WTC11 (cell line): Measurements from ENCODE around the gene SYCN. TPM values are rescaled to one million over a fixed set of nuclear protein-coding genes. Genes with fewer than 3 reads are reported as not detected.

Experiments
- ATAC-seq: fragments of 200-7000 bp; cut with Tn5 transposase; 2 replicates; pipeline ENCODE4 v1.10.0; 2021; ENCODE audit warnings: mild to moderate bottlenecking, moderate library complexity
- CTCF ChIA-PET: fragments of 300-600 bp; sonication (Branson Sonifier 250); formaldehyde crosslinking; loops from one replicate; lab custom pipeline; 2021; ENCODE audit warnings: antibody characterized with exemption; lab: Charles Lee
- POLR2A ChIA-PET: fragments of 350-600 bp; sonication (Branson Sonifier 250); formaldehyde crosslinking; loops from one replicate; lab custom pipeline; 2021; ENCODE audit warnings: antibody characterized with exemption; lab: Charles Lee
- DNase-seq: peaks from one replicate; pipeline ENCODE4 v3.0.0; 2021; ENCODE audit warnings: low spot score
- H3K27ac Mint-ChIP-seq: 2 replicates; pipeline ENCODE4 v1.8.0; 2021; ENCODE audit warnings: mixed read lengths
- H3K27me3 Mint-ChIP-seq: 2 replicates; pipeline ENCODE4 v1.8.0; 2021; ENCODE audit warnings: low read depth, mild to moderate bottlenecking, moderate library complexity, mixed read lengths
- H3K36me3 Mint-ChIP-seq: 2 replicates; pipeline ENCODE4 v1.8.0; 2021; ENCODE audit warnings: mixed read lengths
- H3K4me1 Mint-ChIP-seq: 2 replicates; pipeline ENCODE4 v1.8.0; 2022; ENCODE audit warnings: mixed read lengths
- H3K4me3 Mint-ChIP-seq: 2 replicates; pipeline ENCODE4 v1.8.0; 2021; ENCODE audit warnings: mild to moderate bottlenecking, moderate library complexity, mixed read lengths
- H3K9me3 Mint-ChIP-seq: 2 replicates; pipeline ENCODE4 v1.8.0; 2021; ENCODE audit warnings: mixed read lengths
- ATF2 ChIP-seq: sonication (generic); formaldehyde crosslinking; IDR thresholded peaks from 2 replicates; pipeline ENCODE4 v1.8.1; 2022; ENCODE audit warnings: low read depth, missing genetic modification reagents, borderline replicate concordance
- CDX4 ChIP-seq: fragments of 250-450 bp; sonication (Bioruptor Pico); IDR thresholded peaks from 2 replicates; pipeline ENCODE4 v1.9.0; 2021; ENCODE audit warnings: moderate library complexity, mild to moderate bottlenecking, inconsistent platforms, borderline replicate concordance
- CREM ChIP-seq: sonication (generic); formaldehyde crosslinking; IDR thresholded peaks from 2 replicates; pipeline ENCODE4 v1.8.1; 2022; ENCODE audit warnings: mild to moderate bottlenecking, missing genetic modification reagents, moderate library complexity
- CTCF ChIP-seq: fragments of 200-600 bp; IDR thresholded peaks from 2 replicates; pipeline ENCODE4 v1.8.0; 2022; ENCODE audit warnings: antibody characterized with exemption
- E2F5 ChIP-seq: sonication (generic); formaldehyde crosslinking; IDR thresholded peaks from 2 replicates; pipeline ENCODE4 v1.8.1; 2022; ENCODE audit warnings: mild to moderate bottlenecking, moderate library complexity, missing genetic modification reagents
- ETV6 ChIP-seq: sonication (generic); formaldehyde crosslinking; IDR thresholded peaks from 2 replicates; pipeline ENCODE4 v1.8.1; 2022; ENCODE audit warnings: mild to moderate bottlenecking, missing genetic modification reagents
- FOXP1 ChIP-seq: sonication (generic); formaldehyde crosslinking; IDR thresholded peaks from 2 replicates; pipeline ENCODE4 v1.8.0; 2022; ENCODE audit warnings: missing genetic modification reagents, mild to moderate bottlenecking, moderate library complexity, borderline replicate concordance
- GRHL2 ChIP-seq: fragments of 250-450 bp; sonication (Bioruptor Pico); IDR thresholded peaks from 2 replicates; pipeline ENCODE4 v1.8.0; 2022; ENCODE audit warnings: mild to moderate bottlenecking, moderate library complexity; ENCODE audit not compliant: insufficient replicate concordance, severe bottlenecking
- IRF2 ChIP-seq: sonication (generic); formaldehyde crosslinking; IDR thresholded peaks from 2 replicates; pipeline ENCODE4 v1.8.0; 2022; ENCODE audit warnings: low read depth, missing genetic modification reagents, borderline replicate concordance
- MXD4 ChIP-seq: fragments of 250-450 bp; sonication (Bioruptor Pico); IDR thresholded peaks from 2 replicates; pipeline ENCODE4 v1.8.0; 2021; ENCODE audit warnings: mild to moderate bottlenecking, moderate library complexity, borderline replicate concordance
- MYBL2 ChIP-seq: sonication (generic); formaldehyde crosslinking; IDR thresholded peaks from 2 replicates; pipeline ENCODE4 v1.8.1; 2023; ENCODE audit warnings: mild to moderate bottlenecking, moderate library complexity, missing genetic modification reagents
- NFE2L1 ChIP-seq: sonication (generic); formaldehyde crosslinking; IDR thresholded peaks from 2 replicates; pipeline ENCODE4 v1.8.1; 2023; ENCODE audit warnings: missing genetic modification reagents
- OVOL2 ChIP-seq: fragments of 250-450 bp; sonication (Bioruptor Pico); IDR thresholded peaks from 2 replicates; pipeline ENCODE4 v1.9.0; 2021; ENCODE audit warnings: mild to moderate bottlenecking, borderline replicate concordance
- PRRX2 ChIP-seq: fragments of 250-450 bp; sonication (Bioruptor Pico); IDR thresholded peaks from 2 replicates; pipeline ENCODE4 v1.8.0; 2021; ENCODE audit warnings: mild to moderate bottlenecking
- RELA ChIP-seq: sonication (generic); formaldehyde crosslinking; IDR thresholded peaks from 2 replicates; pipeline ENCODE4 v1.8.1; 2022; ENCODE audit warnings: missing genetic modification reagents, mild to moderate bottlenecking, borderline replicate concordance
- RORB ChIP-seq: fragments of 250-450 bp; sonication (Bioruptor Pico); IDR thresholded peaks from 2 replicates; pipeline ENCODE4 v1.9.0; 2021; ENCODE audit warnings: mild to moderate bottlenecking
- SMAD3 ChIP-seq: sonication (generic); formaldehyde crosslinking; IDR thresholded peaks from 2 replicates; pipeline ENCODE4 v1.8.0; 2022; ENCODE audit warnings: missing genetic modification reagents, mild to moderate bottlenecking, borderline replicate concordance
- TEAD4 ChIP-seq: sonication (generic); formaldehyde crosslinking; IDR thresholded peaks from 2 replicates; pipeline ENCODE4 v1.8.0; 2022; ENCODE audit warnings: mild to moderate bottlenecking, missing genetic modification reagents
- ZNF121 ChIP-seq: sonication (generic); formaldehyde crosslinking; IDR thresholded peaks from 2 replicates; pipeline ENCODE4 v1.8.0; 2023; ENCODE audit warnings: missing genetic modification reagents
- ZNF232 ChIP-seq: sonication (generic); formaldehyde crosslinking; IDR thresholded peaks from 2 replicates; pipeline ENCODE4 v1.8.0; 2022; ENCODE audit warnings: mild to moderate bottlenecking, missing genetic modification reagents
- ZNF281 ChIP-seq: sonication (generic); formaldehyde crosslinking; IDR thresholded peaks from 2 replicates; pipeline ENCODE4 v1.8.0; 2023; ENCODE audit warnings: mild to moderate bottlenecking, missing genetic modification reagents
- ZNF512 ChIP-seq: sonication (generic); formaldehyde crosslinking; IDR thresholded peaks from 2 replicates; pipeline ENCODE4 v1.8.1; 2022; ENCODE audit warnings: missing genetic modification reagents, borderline replicate concordance
- ZSCAN18 ChIP-seq: fragments of 250-450 bp; sonication (Bioruptor Pico); IDR thresholded peaks from 2 replicates; pipeline ENCODE4 v2.1.2; 2022; ENCODE audit warnings: mild to moderate bottlenecking, moderate library complexity
- total RNA-seq: library from RNA; stranded (reverse); gene quantifications from 3 replicates; pipeline ENCODE4 v1.2.3, GENCODE V29; 2021

SYCN gene
- total RNA-seq, 1 experiment from 2014 or later: 0.77 TPM

GRCh38 chr19:39197808-39198207, 6.3 kb downstream of the SYCN start:
- DNase-seq (peak; percentile 53), ATAC-seq (no peak)
- H3K4me1 Mint-ChIP-seq: peaks cover 22% of the 10 kb centered on the region
- H3K36me3 Mint-ChIP-seq: no peaks in the 10 kb centered on the region
- H3K27ac Mint-ChIP-seq: no peak overlapping the region
- peaks cover 68% of the 10 kb centered on the region for H3K27me3 Mint-ChIP-seq
- ChIA-PET POLR2A (no interaction called here), CTCF (interaction anchor here (1.1 to 5.1 kb wide), 6 partner anchors 9 to 206 kb away, joined by 3 to 26 read pairs (median 6); no protein-coding TSS in a partner anchor)
- H3K4me3 Mint-ChIP-seq: peak overlapping the region; percentile 67
- TF ChIP-seq ZNF121 (CRISPR knock-in tag): peak; percentile 56
- TF ChIP-seq ZNF232 (CRISPR knock-in tag): no peak
- no peaks in the 10 kb centered on the region for H3K9me3 Mint-ChIP-seq

- H3K27me3 Mint-ChIP-seq: peaks cover 64% of the 10 kb centered on the region
- ChIA-PET CTCF (interaction anchor here (0.6 to 5.1 kb wide), 10 partner anchors 10 to 207 kb away, joined by 3 to 26 read pairs (median 4); partner anchors contain the start of gene PAK4), POLR2A (no interaction called here)
- no peaks in the 10 kb centered on the region for H3K9me3 Mint-ChIP-seq
- ATAC-seq: peak; percentile 62
- peak within 1 kb of the TSS; percentile 67 for H3K4me3 Mint-ChIP-seq
- H3K27ac Mint-ChIP-seq: no peak within 1 kb of the TSS
- H3K36me3 Mint-ChIP-seq: no peaks in the 10 kb centered on the region
- DNase-seq: peak; percentile 68
- peaks cover 22% of the 10 kb centered on the region for H3K4me1 Mint-ChIP-seq
- TF ChIP-seq OVOL2: no peak
- TF ChIP-seq RORB (CRISPR knock-in tag): no peak
- no peak for TF ChIP-seq PRRX2
- peak; percentile 81; the same call in 1 of the 2 replicates for TF ChIP-seq NFE2L1 (CRISPR knock-in tag)
- peak; percentile 80; the same call in 1 of the 2 replicates for TF ChIP-seq MYBL2
- no peak for TF ChIP-seq ZNF281 (CRISPR knock-in tag)
- peak; percentile 85; the same call in 1 of the 2 replicates for TF ChIP-seq ETV6
- no peak for TF ChIP-seq E2F5 (CRISPR knock-in tag)
- TF ChIP-seq ZSCAN18 (CRISPR knock-in tag): no peak
- 0 out of 2 replicates have a peak, but pooled peaks have one; percentile 72 for TF ChIP-seq SMAD3 (CRISPR knock-in tag)
- TF ChIP-seq CTCF: no peak
- no peak for TF ChIP-seq ZNF512 (CRISPR knock-in tag)
- no peak for TF ChIP-seq CREM (CRISPR knock-in tag)
- peak; percentile 24; the same call in 1 of the 2 replicates for TF ChIP-seq TEAD4 (CRISPR knock-in tag)
- TF ChIP-seq RELA (CRISPR knock-in tag): peak; percentile 94; the same call in 1 of the 2 replicates
- no peak for TF ChIP-seq GRHL2 (CRISPR knock-in tag)
- 0 out of 2 replicates have a peak, but pooled peaks have one; percentile 41 for TF ChIP-seq ZNF232 (CRISPR knock-in tag)
- no peak for TF ChIP-seq IRF2
- peak; percentile 98 for TF ChIP-seq FOXP1 (CRISPR knock-in tag)
- no peak for TF ChIP-seq CDX4
- TF ChIP-seq MXD4 (CRISPR knock-in tag): no peak
- no peak; the same call in 1 of the 2 replicates for TF ChIP-seq ATF2 (CRISPR knock-in tag)
Observed at GRCh38 chr19:39196860-39197562, 7.1 kb downstream of the SYCN start, which contains the start of gene NCCRP1. Gene NCCRP1, plus strand, starts transcription at chr19:39196964. Its CDS starts 19 bp downstream, at chr19:39196983.
